ENCODE results near the gene TFDP2. TPM values are rescaled to one million over a fixed set of nuclear protein-coding genes. Genes with fewer than 3 reads are reported as not detected.

TFDP2 gene
- total RNA-seq, 1 donor from 2014 or later: 41.3 TPM

GRCh38 chr3:141938011-141938500 lies 211.3 kb downstream of the TFDP2 start:
- DNase-seq (no peak), ATAC-seq (no peak)
- no peak for TF ChIP-seq CTCF (IDR thresholded peaks at IDR 0.05)
- H3K4me1 ChIP-seq: no peaks in the 10 kb centered on the region
- no peaks in the 10 kb centered on the region for H3K9me3 ChIP-seq
- intact Hi-C loops (cut with DNase I): no loop called here
- H3K36me3 ChIP-seq: no peaks in the 10 kb centered on the region
- no peak overlapping the region for H3K4me3 ChIP-seq
- H3K27ac ChIP-seq: no peak overlapping the region
- no peaks in the 10 kb centered on the region for H3K27me3 ChIP-seq (ENCODE audit: low read depth)

- TF ChIP-seq CTCF (IDR thresholded peaks at IDR 0.05): no peak
- Histone ChIP-seq H3K36me3 (no peaks in the 10 kb centered on the region), H3K27ac (no peak overlapping the region), H3K9me3 (no peaks in the 10 kb centered on the region), H3K27me3 (ENCODE audit: low read depth) (no peaks in the 10 kb centered on the region), H3K4me3 (no peak overlapping the region), H3K4me1 (no peaks in the 10 kb centered on the region)
- intact Hi-C loops (cut with DNase I): no loop called here
- DNase-seq (no peak), ATAC-seq (no peak)
These were observed 215.0 kb downstream of the TFDP2 start for GRCh38 chr3:141934354-141934753.

- Histone ChIP-seq H3K27me3 (ENCODE audit: low read depth) (no peaks in the 10 kb centered on the region), H3K36me3 (no peaks in the 10 kb centered on the region), H3K9me3 (no peaks in the 10 kb centered on the region), H3K4me3 (no peak overlapping the region), H3K4me1 (no peaks in the 10 kb centered on the region), H3K27ac (no peak overlapping the region)
- ATAC-seq (no peak), DNase-seq (no peak)
- TF ChIP-seq CTCF (IDR thresholded peaks at IDR 0.05): no peak
- intact Hi-C loops (cut with DNase I): no loop called here
These were observed 215.7 kb downstream of the TFDP2 start for GRCh38 chr3:141933421-141934300.

- no peak for DNase-seq
- no peak for ATAC-seq
- Histone ChIP-seq H3K27ac (no peak overlapping the region), H3K9me3 (no peaks in the 10 kb centered on the region), H3K4me1 (no peaks in the 10 kb centered on the region), H3K4me3 (no peak overlapping the region), H3K27me3 (ENCODE audit: low read depth) (no peaks in the 10 kb centered on the region), H3K36me3 (peaks cover 9% of the 10 kb centered on the region)
- no peak for TF ChIP-seq CTCF (IDR thresholded peaks at IDR 0.05)
- intact Hi-C loops (cut with DNase I): no loop called here
These were observed 218.5 kb downstream of the TFDP2 start for GRCh38 chr3:141930801-141931200.

GRCh38 chr3:141929341-141929995 lies 219.9 kb downstream of the TFDP2 start:
- Histone ChIP-seq H3K4me1 (no peaks in the 10 kb centered on the region), H3K27ac (no peak overlapping the region), H3K36me3 (peaks cover 22% of the 10 kb centered on the region), H3K9me3 (no peaks in the 10 kb centered on the region), H3K27me3 (ENCODE audit: low read depth) (no peaks in the 10 kb centered on the region), H3K4me3 (no peak overlapping the region)
- ATAC-seq (no peak), DNase-seq (no peak)
- no peak for TF ChIP-seq CTCF (IDR thresholded peaks at IDR 0.05)
- intact Hi-C loops (cut with DNase I): no loop called here
